ENCODE results near the gene TRPM3.

DNA sequence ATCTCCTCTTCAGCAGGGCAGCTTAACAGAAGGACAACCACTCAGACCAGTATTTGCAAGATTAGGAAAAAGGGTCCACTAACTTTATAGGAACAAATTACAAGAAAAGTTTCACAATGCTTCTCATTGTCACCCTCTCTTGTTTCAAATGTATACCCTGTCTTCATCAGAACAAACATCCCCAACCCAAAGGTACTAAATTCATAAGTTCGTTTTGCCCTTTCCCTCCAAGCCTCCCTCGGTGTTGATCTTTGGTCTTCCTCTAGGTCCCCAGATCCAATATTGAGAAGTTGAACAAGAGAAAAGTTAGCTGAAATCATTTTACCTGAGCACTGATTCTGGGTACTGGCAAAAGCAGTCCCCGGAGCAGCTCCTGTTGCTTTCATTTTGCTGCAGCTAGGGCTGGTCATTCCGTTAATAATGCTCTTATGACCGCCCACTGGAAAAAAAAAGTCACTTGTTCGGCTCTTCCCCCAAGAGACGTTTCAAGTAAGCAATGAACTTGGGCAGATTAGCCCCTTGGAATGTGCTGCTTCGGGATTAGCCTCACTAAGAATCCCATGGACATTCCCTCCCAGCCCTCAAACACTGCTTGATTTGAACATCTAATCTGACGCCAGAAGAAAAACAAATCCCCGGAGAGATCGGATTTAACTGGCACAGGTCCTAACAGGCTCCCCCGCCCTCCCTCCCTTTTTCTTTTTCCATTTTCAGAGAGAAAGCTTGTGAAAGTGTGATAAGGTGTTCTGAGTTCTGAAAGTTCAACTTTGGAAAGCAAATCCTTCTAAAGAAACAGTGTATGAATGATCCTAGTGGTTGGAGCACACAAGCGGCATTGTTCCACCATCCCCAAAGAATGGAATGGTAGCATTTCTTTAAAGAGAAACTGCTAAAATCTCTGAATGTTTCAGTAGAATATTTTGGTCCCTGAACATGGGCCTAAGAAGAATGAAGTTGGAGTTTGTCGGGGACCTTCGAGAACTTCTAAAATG lies 252.5 kb downstream of the TRPM3 start:
- no peak for TF ChIP-seq POLR2A (IDR thresholded peaks at IDR 0.05)
- TF ChIP-seq, protein P1, sequence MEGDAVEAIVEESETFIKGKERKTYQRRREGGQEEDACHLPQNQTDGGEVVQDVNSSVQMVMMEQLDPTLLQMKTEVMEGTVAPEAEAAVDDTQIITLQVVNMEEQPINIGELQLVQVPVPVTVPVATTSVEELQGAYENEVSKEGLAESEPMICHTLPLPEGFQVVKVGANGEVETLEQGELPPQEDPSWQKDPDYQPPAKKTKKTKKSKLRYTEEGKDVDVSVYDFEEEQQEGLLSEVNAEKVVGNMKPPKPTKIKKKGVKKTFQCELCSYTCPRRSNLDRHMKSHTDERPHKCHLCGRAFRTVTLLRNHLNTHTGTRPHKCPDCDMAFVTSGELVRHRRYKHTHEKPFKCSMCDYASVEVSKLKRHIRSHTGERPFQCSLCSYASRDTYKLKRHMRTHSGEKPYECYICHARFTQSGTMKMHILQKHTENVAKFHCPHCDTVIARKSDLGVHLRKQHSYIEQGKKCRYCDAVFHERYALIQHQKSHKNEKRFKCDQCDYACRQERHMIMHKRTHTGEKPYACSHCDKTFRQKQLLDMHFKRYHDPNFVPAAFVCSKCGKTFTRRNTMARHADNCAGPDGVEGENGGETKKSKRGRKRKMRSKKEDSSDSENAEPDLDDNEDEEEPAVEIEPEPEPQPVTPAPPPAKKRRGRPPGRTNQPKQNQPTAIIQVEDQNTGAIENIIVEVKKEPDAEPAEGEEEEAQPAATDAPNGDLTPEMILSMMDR (IDR thresholded peaks at IDR 0.05) = no peak
- TF ChIP-seq POLR2AphosphoS5 (IDR thresholded peaks at IDR 0.05) = no peak
- no peak for TF ChIP-seq EP300 (IDR thresholded peaks at IDR 0.05)
